Right renal pelvis (tissue), 4 donors: ENCODE data around the gene PKHD1. TPM values are rescaled to one million over a fixed set of nuclear protein-coding genes. Genes with fewer than 3 reads are reported as not detected.
"Not testable (repeated sequence)": the region's sequence is repeated elsewhere in the genome, so short reads cannot be mapped to it uniquely, and the experiment has no call there.

Experiments used
- DNase-seq, 4 donors: peaks; one replicate each; pipeline ENCODE4 v3.0.0-alpha.2; 2013; ENCODE audit warnings: low read depth in 4 of 4, low spot score in 3 of 4, missing footprints in 1 of 4
- polyA plus RNA-seq, 4 donors: library from polyadenylated mRNA; unstranded; fragments of 120-200 nt; gene quantifications; one replicate each; pipeline ENCODE4 v1.2.1, GENCODE V29; 2013; ENCODE audit not compliant: insufficient read length in 4 of 4

PKHD1 gene
- polyA plus RNA-seq, 4 donors, result 19.6 to 24.9 (median 22.1) TPM

DNA sequence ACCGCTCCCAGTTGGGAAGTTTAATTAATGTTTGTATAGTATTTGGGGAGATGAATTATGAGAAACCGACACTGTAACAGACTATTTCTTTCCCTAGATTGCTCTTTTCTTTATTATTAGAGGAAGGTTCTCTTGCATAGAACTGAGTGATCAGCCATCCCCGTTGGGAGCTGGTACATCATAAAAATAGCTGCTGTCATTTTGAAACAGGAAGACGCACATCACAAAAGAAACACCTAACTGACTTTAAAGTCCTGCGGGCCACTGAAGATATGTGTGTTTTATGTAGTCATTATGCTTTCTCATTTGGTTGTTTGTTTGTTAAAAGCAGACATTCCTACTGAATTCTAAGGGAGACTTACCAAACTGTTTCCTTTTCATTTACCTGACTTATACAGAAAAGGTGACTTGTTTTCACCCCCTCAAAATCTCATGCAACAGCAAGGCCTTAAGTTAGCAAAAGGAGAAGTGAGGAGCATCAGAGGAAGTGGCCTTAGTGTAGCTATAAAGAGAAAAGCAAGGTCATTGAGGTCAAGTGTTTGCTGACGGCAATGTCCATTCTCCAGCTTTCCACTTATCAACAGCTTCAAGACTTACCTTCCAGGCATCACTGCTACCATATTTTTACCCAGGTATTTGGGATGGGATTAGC lies 91.0 kb downstream of the PKHD1 start:
- DNase-seq, result no peak

GRCh38 chr6:51995214-51995755 lies 92.1 kb downstream of the PKHD1 start:
- no peak for DNase-seq

- no peak for DNase-seq
These were observed 94.5 kb downstream of the PKHD1 start for GRCh38 chr6:51992876-51993275.

DNA sequence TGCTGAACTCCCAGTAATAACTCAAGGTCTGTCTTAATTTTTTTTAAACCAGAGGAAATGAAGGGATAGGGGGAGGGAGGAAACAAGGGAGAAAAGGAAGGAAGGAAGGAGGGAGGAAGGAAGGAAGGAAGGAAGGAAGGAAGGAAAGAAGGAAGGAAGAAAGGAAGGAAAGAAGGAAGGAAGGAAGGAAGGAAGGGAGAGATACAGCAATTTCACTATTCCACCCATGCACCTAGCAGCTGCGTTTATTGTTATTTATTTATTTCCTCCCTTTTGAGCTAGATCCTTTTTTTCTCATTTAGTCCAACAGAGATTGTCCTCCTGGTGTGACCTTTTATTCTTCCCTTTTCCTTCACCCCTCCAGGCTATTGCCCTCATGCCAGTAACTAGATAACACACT lies 97.6 kb downstream of the PKHD1 start:
- no peak for DNase-seq

GRCh38 chr6:51986864-51987263 lies 100.5 kb downstream of the PKHD1 start:
- no peak for DNase-seq

DNA sequence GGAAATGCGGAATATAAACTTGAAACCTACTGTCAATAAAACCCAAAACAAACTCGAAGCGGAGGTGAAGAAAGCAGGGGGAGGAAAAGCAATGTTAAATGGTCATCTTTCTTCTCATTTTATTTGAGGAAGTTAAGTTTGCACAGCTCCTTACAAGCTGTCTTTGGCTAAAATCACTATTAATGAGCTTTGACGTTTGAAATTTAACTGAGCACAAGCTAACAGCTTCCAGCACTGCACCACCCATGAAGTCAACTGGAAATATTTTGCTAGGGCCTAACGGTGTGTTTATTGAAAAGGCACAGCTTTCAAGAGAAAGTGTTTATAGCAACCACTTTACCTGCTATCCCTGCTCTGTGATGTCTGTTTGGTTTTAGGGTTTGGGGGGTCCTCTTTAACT lies 103.8 kb downstream of the PKHD1 start:
- DNase-seq, result no peak

DNA sequence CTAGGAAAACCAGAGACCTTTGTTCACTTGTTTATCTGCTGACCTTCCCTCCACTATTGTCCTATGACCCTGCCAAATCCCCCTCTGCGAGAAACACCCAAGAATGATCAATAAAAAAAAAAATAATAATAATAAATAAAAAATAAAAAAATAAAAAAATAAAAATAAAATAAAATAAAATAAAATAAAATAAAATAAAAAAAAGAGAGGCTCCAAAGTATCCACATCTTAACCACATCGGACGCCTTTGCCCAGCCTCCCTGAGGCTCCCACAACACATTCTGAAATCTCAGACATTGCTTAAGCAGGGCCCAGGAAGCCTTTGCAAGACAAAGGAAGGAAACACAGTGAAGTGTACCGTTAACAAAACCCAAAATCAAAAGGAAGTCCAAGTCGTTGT lies 104.7 kb downstream of the PKHD1 start:
- DNase-seq, result not testable (repeated sequence)

DNA sequence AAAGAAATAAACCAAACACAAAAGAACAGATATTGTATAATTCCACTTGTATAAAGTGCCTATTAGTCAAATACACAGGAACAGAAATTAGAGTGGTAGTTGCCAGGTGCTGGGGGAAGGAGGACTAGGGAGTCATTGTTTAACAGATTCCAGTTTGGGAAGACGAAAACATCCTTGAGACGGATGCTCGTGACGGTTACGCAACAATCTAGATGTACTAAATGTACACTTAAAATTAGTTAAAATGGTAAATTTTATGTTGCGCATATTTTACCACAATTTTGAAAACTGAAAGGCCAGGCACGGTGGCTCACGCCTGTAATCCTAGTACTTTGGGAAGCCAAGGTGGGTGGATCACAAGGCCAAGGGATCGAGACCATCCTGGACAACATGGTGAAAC lies 111.0 kb downstream of the PKHD1 start:
- DNase-seq, result no peak

DNA sequence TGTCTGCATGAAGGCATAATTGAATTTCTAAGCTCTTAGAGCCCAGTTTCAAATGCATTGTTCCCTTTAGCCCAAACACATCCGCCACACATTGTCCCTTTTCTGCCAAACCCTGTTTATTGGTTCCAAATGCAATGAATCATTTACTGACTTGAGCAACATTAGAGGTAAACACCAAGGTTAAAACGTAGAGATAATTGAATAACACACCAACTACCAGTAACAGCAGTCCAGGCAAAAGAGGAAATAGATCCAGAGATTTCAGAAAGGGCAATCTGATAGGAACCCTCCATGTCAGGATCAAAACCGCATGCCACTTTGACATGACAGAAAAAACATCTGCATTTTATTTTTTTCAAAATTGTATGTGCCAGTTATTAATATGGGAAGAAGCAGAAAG lies 114.8 kb downstream of the PKHD1 start:
- DNase-seq, result no peak

- no peak for DNase-seq
These were observed 119.1 kb downstream of the PKHD1 start for GRCh38 chr6:51968265-51968664.

DNA sequence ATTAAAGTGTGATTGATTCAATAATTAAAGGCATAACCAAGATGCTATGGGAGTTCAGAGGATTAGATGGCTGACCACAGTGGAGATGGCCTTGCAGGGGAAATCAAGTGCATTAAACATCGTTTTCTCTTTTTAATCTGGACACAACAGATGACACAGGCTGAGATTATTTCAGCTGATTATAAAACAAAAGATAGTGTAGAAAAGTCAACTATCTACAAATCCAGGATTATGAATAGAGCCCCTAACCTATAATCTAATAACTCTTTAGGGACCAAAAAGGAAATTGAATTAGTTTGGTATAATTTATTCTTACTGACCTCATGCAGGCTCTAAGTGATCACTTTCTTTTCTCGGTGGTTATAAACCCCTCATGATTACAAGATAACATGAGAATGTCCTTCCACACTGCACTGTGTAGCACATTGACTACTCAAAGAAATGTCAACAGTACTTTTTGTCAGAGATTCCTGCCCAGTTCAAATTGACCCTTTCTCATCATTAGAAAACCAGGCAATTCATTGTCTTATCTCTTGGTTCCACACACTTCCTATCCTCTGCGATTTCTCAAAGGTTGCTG lies 122.1 kb downstream of the PKHD1 start:
- no peak for DNase-seq

DNA sequence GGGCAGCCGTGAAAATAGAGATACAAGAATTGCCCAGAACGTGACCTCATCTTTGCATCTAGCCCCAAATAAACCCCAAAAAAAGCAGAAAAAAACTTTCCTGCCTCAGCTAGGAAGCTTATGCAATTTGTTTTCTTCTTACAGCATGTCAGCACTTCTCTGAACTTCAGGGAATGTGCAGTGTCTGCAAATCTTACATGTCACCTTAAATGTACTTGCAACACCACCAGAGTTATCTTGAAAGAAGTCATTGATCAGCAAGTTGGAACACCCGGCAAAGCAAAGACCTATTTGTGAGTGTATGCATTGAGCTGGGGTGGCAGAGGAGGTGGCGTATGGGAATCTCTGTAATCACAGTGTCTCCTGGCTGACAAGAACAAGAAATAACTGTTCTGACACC lies 123.4 kb downstream of the PKHD1 start:
- DNase-seq, result no peak

DNA sequence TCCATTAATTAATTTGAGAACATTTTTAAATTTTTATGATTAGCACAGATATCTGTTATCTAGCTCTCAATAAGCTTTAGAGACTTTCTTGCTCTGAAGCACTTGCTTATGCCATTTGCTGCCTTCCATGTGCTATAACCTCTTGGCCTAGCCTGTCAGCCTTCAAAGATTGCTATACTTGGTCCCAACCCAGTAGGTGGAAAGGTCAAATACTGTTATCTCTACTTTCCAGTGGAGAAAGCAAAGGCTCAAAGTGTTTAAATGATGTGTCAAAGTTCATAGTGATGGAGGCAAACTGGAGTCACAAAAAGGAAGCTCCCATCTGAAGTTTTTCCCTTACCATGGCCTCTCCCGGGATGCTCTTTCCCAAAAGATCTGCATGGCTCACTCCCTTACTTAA lies 125.1 kb downstream of the PKHD1 start:
- DNase-seq, result no peak

DNA sequence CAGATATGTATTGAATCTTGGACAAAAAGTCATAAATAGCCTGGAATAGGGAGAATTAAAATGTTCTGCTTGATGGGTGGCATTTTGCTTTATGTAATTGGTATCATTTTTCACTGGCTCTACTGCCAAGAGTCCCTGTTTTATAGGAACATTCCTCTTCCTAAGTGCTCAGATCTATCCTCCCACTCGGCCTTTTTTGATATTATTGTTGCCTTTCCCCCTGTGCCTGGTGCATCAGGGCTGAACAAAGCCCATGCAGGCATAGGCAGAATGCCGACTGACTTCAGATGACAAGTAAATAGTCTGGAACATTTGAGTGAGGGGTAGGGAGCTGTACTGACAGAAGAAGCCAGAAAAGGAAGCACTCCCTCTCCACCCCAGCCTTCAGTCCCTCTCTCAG lies 127.0 kb downstream of the PKHD1 start:
- no peak for DNase-seq

- DNase-seq, result peak; percentile 44 to 67 (median 55)
These were observed 127.5 kb downstream of the PKHD1 start for GRCh38 chr6:51959744-51960383.

DNA sequence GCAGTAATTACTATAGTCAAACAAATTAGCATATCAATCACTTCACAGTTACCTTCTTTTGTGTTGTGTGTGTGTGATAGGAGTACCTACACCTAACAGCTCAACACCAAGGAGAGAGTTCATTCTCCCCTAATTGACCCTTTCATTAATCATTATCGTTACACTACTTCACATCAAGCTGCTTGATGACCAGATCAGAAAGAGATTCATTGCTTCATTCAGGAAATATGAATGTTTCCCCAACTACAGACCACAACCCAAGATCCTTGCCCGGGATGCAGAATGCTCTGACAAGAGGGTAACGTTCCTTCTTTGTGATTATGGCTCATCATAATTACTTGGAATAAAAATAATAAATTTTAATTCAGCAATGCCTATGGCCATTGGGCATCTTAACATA lies 132.7 kb downstream of the PKHD1 start:
- DNase-seq, result no peak

DNA sequence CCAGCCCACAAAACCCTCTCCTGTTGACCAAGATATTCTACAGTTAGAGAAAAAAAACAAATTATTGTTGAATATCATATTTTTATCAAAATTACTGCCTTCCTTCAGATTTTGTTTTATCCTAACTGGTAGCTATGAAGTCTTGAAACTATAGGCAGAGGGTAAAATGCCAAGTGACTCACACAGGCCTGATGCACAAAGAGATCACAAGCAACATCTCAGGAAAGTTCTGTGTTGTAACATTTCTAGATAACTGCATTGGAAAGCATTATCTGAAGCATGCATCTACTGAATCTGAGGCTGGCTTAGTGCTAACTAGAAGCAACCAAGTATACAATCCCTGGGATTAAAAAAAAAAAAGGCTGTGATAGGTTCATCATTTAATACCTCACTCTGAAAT lies 134.2 kb downstream of the PKHD1 start:
- no peak for DNase-seq

GRCh38 chr6:51951924-51952323 lies 135.5 kb downstream of the PKHD1 start:
- DNase-seq, result no peak

DNA sequence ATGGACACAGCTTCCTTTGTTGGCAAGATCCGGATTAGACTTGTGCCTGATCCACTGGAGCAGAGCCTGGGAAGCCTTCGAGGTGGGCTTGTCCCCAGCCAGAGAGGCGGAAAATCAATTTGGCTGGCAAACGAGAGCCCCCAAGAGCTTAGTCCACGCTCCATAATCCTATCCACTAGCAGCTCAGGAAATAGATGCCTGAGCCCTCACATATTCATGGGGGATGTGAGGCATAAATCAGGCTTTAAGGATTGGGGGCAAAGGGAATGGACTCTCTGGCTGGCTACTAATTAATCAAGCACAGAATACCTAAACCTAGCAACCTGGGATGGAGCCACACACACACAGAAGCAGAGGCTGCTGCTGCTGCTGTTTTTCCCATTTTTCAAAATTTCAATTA lies 137.9 kb downstream of the PKHD1 start:
- peak in 3 of 4 donors; percentile 25 to 55 (median 42) for DNase-seq

- DNase-seq, result not testable (repeated sequence)
These were observed 147.7 kb downstream of the PKHD1 start for GRCh38 chr6:51939695-51940094.

- peak in 1 of 4 donors; percentile 37 for DNase-seq
These were observed 150.7 kb downstream of the PKHD1 start for GRCh38 chr6:51936531-51937290.
